Cardiac muscle cell (in vitro differentiated cells and primary cell): Measurements from ENCODE around the gene GRB10. TPM values are rescaled to one million over a fixed set of nuclear protein-coding genes. Genes with fewer than 3 reads are reported as not detected.

ENCODE experiments used
- DNase-seq, 2 donors: peaks; one replicate each; pipeline versions ENCODE4 v3.0.0 to v3.0.0-alpha.2; 2010 to 2017; ENCODE audit warnings: low read depth in 1 of 2, low spot score in 1 of 2
- H3K27ac ChIP-seq: fragments of 200-600 bp; sonication (generic); 2 replicates; pipeline ENCODE4 v1.5.1; 2016
- H3K27me3 ChIP-seq: fragments of 200-600 bp; sonication (generic); 2 replicates; pipeline ENCODE4 v1.6.0; 2016; ENCODE audit warnings: control low read depth
- H3K36me3 ChIP-seq: fragments of 200-600 bp; sonication (generic); 2 replicates; pipeline ENCODE4 v1.5.1; 2016; ENCODE audit warnings: control low read depth
- H3K4me1 ChIP-seq: fragments of 200-600 bp; sonication (generic); 2 replicates; pipeline ENCODE4 v1.8.1; 2017; ENCODE audit warnings: low read depth, mild to moderate bottlenecking, mixed run types
- H3K4me3 ChIP-seq: fragments of 200-600 bp; sonication (generic); 2 replicates; pipeline ENCODE4 v1.5.1; 2016; ENCODE audit warnings: mild to moderate bottlenecking
- H3K9me3 ChIP-seq: fragments of 200-600 bp; sonication (generic); 2 replicates; pipeline ENCODE4 v1.5.1; 2017; ENCODE audit warnings: low read depth, mild to moderate bottlenecking, control low read depth
- polyA plus RNA-seq: library from polyadenylated mRNA; unstranded; fragments of >200 nt; fragmentation: Nextera tagmentation; extraction: Ambion mirVana; gene quantifications from 2 replicates; pipeline ENCODE4 v1.2.1, GENCODE V29; 2016
- total RNA-seq: library from RNA; depleted of rRNA; stranded (reverse); fragments of >200 nt; gene quantifications from 2 replicates; pipeline ENCODE4 v1.2.3, GENCODE V29; 2016
- TF ChIP-seq, protein P1 (sequence below): IDR thresholded peaks from 2 replicates; pipeline ENCODE4 v1.5.1; 2012; ENCODE audit warnings: low read depth, mild to moderate bottlenecking, low read length

The GRB10 gene
- total and polyA plus RNA-seq, 2 experiments from 2014 or later = 9.9 to 25.3 TPM

DNA sequence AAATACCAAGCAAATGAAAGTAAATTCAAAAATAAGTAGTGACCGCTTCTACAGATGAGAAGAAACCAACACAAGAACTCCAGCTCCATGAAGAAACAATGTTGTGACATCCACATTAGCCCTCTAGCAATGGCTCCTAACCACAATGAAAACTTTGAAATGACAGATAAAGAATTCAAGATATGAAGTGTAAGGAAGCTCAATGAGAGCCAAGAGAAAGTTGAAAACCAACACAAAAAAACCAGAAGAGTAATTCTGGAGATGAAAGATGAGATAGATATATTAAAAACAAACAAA, 149.3 kb downstream of the GRB10 start:
- Histone ChIP-seq H3K36me3 (no peaks in the 10 kb centered on the region), H3K4me1 (peaks cover 37% of the 10 kb centered on the region), H3K9me3 (no peaks in the 10 kb centered on the region), H3K27me3 (no peaks in the 10 kb centered on the region), H3K27ac (no peak overlapping the region), H3K4me3 (no peak overlapping the region)
- TF ChIP-seq, protein P1, sequence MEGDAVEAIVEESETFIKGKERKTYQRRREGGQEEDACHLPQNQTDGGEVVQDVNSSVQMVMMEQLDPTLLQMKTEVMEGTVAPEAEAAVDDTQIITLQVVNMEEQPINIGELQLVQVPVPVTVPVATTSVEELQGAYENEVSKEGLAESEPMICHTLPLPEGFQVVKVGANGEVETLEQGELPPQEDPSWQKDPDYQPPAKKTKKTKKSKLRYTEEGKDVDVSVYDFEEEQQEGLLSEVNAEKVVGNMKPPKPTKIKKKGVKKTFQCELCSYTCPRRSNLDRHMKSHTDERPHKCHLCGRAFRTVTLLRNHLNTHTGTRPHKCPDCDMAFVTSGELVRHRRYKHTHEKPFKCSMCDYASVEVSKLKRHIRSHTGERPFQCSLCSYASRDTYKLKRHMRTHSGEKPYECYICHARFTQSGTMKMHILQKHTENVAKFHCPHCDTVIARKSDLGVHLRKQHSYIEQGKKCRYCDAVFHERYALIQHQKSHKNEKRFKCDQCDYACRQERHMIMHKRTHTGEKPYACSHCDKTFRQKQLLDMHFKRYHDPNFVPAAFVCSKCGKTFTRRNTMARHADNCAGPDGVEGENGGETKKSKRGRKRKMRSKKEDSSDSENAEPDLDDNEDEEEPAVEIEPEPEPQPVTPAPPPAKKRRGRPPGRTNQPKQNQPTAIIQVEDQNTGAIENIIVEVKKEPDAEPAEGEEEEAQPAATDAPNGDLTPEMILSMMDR = no peak
- DNase-seq = peak in 1 of 2 donors; percentile 52

DNA sequence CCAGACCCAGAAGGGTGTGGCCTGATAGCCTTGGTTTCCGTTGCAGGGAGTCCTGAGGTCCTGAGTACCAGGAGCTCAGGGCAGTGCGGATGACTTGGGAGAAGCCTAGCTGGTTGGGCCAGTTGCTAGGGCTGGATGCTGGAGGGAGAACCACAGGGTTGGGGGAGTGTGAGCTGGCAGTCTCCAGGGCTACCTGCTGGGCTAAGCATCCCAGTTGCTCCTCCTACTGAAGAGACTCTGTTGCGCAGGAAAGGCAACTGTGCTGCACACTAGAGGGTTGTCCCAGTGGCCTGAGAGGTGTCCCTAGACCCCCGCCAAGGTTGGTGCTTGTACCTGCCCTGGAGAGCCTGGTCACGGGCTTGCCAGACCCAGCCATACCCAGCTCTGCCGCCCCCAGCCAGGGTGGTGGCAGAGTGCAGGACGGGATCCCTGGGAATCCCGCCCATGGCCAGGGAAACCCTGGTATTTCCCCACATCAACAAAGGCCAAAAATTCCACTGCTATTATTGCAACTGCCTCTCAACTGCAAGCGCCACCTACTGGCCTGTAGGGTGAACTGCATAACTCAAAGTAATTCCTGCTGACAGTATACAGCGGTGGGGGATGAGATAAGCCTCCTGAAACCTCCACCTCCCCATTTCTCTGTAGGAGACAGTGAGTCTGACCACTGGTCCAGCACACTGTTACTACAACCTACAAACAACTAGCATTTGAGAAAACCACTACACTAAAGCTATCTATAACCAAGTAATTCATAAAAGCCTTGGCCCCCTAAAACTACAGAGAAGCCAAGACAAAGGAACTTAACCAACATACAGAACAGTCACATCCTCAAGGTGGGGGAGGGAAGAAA, 149.9 kb downstream of the GRB10 start:
- TF ChIP-seq, protein P1 = peak; percentile 87
- Histone ChIP-seq H3K27ac (no peak overlapping the region), H3K36me3 (no peaks in the 10 kb centered on the region), H3K4me1 (peaks cover 43% of the 10 kb centered on the region), H3K9me3 (no peaks in the 10 kb centered on the region), H3K4me3 (no peak overlapping the region), H3K27me3 (no peaks in the 10 kb centered on the region)
- DNase-seq = peak; percentile 44 to 74

DNA sequence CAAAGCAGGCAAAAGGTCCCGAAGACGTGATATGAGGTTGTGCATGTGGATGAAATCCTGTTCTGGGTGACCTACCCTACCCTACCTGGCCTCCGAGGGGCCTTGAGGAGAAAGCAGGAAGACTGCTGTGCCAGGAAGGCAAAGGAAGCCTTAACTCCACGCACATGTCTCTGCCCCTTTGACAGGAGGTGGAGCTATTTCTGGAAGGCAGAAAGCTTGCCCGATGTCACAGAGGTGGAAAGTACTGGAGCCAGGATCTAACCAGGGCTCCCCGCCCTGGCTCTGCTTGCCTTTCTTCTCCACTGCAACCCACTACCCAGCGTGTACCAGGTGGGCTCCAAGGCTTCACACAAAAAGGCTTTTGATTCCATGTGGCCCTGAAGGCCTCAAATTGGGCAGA, 151.1 kb downstream of the GRB10 start:
- H3K9me3 ChIP-seq = no peaks in the 10 kb centered on the region
- TF ChIP-seq, protein P1 = no peak

DNA sequence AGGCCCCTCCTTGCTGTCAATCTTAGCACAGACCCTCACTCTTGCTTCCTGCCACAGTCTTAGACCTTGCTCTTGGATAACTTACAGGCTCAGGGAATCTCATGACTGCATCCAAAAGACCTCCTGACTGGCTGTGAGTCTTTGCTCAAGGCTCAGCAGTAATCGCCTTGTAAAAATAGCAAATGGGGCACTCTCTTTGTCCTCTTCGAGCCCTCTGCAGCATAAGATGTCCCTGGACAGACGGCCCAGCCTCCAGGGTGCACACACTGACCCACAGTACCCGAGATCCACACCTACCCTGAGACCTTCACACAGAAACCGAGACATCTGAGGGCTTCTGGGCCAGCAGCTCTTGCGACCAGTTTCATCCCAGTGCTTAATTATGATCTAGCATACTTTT, 151.6 kb downstream of the GRB10 start:
- H3K9me3 ChIP-seq = no peaks in the 10 kb centered on the region
- DNase-seq = no peak
- H3K27ac ChIP-seq = peak overlapping the region; percentile 15
- H3K36me3 ChIP-seq = no peaks in the 10 kb centered on the region
- TF ChIP-seq, protein P1 = no peak
- peaks cover 48% of the 10 kb centered on the region for H3K4me1 ChIP-seq
- no peaks in the 10 kb centered on the region for H3K27me3 ChIP-seq
- H3K4me3 ChIP-seq = no peak overlapping the region

More for the DNA sequence above, 151.1 kb downstream of the GRB10 start:
- peak in 1 of 2 donors; percentile 10 for DNase-seq
- Histone ChIP-seq H3K4me1 (peaks cover 48% of the 10 kb centered on the region), H3K27me3 (no peaks in the 10 kb centered on the region), H3K36me3 (no peaks in the 10 kb centered on the region), H3K27ac (no peak overlapping the region), H3K4me3 (no peak overlapping the region)

DNA sequence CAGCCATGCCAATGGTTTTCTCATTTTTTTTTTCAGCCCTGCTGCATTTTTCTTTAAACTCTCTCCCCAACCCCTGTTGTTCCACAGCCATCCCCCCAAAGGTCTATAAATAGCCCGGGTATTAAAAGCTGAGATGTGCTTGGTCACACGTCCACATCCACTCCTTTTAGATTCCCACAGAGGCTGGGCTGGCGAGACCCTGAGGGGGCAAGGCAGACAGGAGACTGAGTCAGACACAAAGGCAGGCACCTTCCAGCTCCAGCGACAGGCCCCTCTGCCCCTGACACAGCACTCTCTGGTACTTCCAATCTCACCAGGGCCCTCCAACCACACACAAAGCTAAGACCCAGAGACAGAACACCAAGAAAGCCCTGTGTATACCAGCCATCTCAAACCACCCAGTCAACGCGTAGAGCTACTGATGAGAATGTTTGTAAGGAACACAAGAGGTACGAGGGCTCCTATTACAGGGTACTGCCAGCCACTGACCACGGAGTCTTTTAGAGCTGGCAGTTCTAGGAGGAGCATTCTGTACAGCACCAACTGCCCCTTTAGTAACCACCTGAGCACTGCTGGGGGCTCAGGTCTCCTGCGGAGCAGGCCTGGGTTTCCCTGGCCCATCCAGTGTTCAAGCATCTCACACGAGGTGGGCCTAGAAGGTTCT, 153.3 kb downstream of the GRB10 start:
- peak in 1 of 2 donors; percentile 34 for DNase-seq
- Histone ChIP-seq H3K27me3 (no peaks in the 10 kb centered on the region), H3K4me1 (peaks cover 65% of the 10 kb centered on the region), H3K36me3 (no peaks in the 10 kb centered on the region), H3K9me3 (no peaks in the 10 kb centered on the region), H3K27ac (peak overlapping the region; percentile 79), H3K4me3 (no peak overlapping the region)
- TF ChIP-seq, protein P1 = no peak
